Right lung (tissue), 5 donors: Measurements from ENCODE around the gene TMEM138. TPM values are rescaled to one million over a fixed set of nuclear protein-coding genes. Genes with fewer than 3 reads are reported as not detected.

Experiments
- DNase-seq, 2 donors: peaks; one replicate each; pipeline ENCODE4 v3.0.0-alpha.2; 2013
- polyA plus RNA-seq, 5 donors: library from polyadenylated mRNA; unstranded; fragments of 120-200 nt; gene quantifications; one replicate each; pipeline versions ENCODE4 v1.2.1 to v1.2.3, GENCODE V29; 2013; ENCODE audit warnings: inconsistent platforms in 1 of 5, low replicate concordance in 1 of 5; ENCODE audit not compliant: insufficient read length in 5 of 5, insufficient read depth in 1 of 5

TMEM138 gene
- polyA plus RNA-seq, 5 donors, result 42.7 to 56.1 (median 48.8) TPM

DNA sequence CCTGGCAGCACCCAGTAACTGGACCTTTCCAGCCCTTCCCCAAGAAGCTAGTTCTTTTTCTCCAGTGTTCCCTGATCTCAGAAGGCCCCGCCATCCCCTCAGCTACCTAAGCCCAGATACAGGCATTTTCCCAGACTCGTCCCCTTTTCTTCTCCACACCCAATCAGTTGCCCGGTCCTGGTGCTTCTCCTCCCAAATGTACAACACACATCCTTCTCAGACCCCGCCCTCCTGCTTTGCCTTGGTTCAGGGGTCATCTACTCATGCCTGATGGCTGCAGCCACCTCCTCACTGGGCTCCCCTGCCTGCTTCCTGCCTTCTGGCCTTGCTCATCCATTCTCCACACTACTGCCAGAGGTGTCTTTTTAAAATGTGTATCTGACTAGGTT is 22.7 kb upstream of the TMEM138 start:
- DNase-seq, result no peak

DNA sequence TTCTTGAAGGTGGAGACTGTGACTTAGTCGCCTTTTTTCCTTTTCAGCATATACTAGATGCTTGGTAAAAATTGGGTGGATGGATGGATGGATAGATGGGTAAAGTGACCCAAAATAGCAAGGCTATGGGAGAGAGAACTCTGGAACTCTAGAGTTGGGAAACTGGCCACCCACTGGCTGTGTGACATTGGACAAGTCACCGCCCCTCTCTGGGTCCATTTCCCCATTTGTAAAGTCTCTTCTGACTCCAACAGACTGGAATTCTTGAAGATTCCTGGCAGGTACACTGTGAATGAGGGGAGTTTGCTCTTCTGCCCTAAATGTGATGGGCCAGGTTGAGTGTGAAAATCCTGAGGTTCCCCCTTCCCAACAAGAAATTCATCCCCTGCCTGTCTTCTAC is 21.2 kb upstream of the TMEM138 start:
- DNase-seq, result no peak

DNA sequence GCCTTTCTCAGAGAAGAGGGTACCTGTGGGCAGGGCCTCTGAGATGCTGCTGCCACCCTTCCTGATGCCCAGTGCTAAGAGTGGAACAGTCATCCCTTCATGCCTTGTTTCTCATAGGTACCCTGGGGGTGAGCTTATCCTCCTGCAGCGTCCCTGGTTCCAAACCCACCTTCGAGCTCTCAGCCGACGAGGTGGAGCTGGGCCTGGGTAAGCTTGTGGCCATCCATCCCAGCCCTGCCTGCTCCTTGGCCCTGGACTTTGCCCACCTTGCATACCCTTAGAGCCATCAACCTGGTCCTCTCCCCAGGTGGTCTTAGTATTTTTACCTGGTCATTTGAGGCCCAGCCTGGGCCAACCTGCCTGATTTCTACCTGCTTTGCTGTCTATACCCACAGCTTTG is 20.5 kb upstream of the TMEM138 start:
- no peak for DNase-seq

DNA sequence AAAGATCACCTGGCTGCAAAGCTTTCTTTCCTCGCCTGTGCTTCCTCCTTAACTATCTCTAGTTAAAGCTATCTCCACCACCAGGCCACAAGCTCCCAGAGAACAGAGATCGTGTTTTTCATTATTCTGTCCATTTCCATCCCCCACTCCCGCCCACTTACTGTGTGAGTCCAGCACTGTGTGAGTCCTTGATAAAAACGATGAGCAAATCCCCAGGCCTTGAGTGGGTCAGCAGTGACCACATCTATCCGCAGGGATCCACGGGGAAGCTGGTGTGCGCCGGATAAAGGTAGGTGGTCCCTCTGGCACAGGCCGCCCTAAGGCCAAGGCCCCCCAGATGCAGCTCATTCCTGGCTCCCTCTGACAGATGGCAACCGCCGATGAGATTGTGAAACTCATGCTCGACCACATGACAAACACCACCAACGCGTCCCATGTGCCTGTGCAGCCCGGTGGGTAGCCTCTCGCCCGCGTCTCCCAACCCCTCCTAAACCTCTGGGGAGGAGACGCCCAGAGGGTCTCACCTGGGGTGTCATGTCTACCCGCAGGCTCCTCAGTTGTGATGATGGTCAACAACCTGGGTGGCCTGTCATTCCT is 19.9 kb upstream of the TMEM138 start:
- no peak for DNase-seq

DNA sequence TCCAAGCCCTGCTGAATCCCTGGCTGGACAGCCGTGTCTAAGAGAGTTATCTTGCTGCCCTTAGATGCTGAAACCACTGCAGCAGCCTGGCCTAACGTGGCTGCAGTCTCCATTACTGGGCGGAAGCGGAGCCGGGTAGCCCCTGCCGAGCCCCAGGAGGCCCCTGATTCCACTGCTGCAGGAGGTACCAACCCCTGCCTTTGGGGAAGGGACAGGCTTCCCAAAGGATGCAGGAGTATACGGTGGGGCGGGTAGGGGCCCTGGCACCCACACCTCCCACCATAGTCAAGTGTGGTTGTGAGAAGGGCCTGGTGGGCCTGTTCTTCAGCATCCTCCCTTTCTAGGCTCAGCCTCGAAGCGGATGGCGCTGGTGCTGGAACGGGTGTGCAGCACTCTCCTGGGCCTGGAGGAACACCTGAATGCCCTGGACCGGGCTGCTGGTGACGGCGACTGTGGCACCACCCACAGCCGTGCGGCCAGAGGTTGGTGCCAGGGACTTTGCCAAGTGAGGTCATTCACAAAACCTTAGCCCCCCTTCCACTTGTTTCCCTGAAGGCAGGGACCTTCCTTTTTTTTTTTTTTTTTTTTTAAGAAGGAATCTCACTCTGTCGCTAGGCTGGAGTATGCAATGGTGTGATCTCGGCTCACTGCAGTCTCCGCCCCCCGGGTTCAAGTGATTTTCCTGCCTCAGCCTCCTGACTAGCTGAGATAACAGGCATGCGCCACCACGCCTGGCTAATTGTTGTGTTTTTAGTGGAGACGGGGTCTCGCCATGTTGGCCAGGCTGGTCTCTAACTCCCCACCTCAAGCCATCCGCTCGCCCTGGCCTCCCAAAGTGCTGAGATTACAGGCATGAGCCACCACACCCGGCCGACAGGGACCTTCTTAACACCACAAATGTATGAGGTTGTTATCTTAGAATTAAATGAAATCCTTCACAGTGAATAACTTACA is 18.1 kb upstream of the TMEM138 start:
- no peak for DNase-seq

DNA sequence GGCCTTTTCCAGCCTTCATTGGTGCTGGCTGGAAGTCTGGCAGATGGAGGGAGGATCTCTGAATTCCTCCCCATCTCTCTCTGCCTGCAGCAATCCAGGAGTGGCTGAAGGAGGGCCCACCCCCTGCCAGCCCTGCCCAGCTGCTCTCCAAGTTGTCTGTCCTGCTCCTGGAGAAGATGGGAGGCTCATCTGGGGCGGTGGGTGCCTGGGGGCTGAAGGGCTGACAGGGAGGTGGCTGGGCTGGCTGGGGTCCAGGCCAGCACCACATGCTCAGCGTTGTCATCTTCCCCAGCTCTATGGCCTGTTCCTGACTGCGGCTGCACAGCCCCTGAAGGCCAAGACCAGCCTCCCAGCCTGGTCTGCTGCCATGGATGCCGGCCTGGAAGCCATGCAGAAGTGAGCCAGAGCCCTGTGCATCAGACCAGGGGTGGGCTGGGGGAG is 17.0 kb upstream of the TMEM138 start:
- DNase-seq, result no peak

DNA sequence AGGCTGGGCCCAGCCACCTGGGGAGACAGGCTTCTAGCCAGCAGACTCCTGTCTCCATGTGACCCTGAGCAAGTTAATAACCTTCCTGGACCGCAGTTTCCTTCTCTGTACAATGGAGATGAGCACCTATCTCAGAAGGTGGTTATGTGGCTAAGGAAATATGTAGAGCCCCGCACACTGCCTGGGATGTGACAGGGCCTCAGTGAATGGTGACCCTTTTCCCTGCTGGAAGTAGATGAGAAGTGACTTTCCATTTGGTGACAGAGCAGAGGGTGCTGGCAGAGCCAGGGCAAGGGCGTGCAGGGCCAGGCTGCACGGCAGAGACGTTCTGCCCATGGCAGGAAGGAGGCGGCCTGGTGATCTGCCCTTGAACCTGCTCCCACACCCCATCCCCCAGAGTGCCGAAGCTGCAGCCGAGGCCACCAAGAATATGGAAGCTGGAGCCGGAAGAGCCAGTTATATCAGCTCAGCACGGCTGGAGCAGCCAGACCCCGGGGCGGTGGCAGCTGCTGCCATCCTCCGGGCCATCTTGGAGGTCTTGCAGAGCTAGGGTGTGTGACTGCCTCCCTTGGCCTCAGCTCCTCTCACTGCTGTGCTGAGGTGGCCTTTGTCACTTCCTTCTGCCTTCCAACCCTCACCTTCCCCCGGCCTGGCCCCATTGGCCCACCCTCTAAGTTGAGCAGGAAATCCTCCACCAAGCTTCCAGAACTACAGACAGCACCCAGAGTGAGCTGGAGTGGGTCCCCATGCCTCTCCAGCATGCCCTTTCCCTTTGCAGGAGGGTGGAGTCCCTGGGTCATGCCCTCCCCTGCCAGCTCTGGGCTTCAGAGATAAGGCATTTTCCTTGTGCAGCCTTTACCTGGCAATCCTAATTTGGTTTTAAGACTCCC is 16.0 kb upstream of the TMEM138 start:
- no peak for DNase-seq

DNA sequence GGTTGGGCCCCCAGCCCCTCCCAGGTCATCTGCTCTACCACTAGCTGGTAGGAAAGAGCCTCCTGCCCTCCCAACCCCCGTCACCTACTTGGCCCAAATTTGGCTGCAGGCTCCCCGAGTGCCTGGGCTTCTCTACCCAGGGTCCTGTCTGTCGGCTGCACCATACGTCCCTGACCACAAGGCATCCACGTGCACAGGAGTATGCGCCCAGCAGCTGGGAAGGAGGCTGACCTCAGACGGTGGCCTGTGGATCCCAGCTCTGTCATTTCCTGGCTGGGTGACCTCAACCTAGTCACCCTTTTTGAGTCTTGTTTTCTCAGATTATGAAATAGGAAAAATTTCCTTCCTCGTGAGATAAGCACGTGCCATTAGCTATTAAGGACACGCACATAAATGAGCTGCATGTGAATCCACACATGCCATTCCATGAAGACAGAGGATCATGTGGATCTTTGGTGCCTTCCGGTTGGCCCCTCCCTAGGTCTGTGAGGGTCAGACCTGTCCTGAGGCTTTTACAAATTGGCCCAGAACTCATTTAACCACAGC is 14.2 kb upstream of the TMEM138 start:
- DNase-seq, result no peak

DNA sequence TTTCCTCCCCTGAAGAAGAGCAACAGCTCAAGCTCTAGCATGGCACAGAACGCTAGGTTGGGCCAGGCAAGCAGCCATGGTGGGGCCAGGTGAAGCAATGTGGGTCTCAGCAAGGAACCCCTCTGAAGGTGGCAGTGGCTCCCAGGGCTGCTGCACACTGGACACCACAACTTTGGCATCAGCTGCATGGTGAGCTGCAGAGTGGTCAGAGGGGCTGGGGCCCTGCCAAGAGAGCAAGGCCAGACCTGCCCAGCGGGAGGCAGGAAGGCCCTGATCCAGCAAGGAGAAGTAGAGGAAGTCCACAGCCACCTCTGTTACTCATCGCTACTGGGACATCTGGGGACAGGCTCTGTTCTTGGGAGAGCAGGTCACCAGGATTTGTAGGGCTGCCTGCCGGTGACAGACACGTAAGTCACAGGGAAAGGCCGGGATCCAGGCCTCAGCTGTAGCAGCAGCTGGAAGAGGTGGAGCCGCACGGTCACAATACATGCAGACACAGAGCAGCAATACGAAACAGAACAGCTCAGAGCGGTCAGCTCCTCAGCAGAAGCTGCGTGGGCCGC is 12.9 kb upstream of the TMEM138 start:
- DNase-seq, result no peak

DNA sequence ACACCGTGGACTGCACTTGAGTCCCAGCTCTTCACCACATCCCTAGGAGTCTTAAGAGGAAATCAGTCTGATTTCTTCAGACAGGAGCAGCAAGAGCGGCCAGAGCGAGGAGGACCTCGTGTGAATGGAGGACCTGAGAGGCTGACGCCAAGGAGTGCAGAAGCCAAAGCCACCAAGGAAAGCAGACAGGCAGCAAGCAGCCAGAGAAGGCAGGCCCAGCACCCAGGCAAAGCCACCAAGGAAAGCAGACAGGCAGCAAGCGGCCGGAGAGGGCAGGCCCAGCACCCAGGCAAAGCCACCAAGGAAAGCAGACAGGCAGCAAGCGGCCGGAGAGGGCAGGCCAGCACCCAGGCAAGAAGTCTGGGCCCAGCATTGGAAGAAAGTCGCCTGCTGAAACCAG is 12.3 kb upstream of the TMEM138 start:
- DNase-seq, result no peak

DNA sequence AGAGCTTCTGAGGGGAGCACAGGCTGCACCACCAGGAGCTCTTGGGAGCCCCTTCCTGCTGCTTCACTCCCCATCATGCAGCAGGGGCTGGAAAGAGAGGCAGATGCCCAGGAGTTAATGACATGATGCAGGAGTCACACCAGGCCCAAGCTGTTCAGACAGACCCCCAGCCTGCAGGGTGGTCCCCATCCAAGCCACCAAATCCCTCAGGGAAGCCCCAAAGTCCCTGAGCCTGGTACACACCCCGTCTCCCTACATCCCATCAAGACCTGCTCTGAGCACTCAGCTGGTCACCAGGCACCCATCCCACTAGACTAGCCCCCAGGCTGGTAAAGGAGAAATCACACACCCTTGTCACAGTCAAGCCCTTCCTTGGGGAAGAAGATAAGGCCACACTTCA is 11.8 kb upstream of the TMEM138 start:
- DNase-seq, result no peak

DNA sequence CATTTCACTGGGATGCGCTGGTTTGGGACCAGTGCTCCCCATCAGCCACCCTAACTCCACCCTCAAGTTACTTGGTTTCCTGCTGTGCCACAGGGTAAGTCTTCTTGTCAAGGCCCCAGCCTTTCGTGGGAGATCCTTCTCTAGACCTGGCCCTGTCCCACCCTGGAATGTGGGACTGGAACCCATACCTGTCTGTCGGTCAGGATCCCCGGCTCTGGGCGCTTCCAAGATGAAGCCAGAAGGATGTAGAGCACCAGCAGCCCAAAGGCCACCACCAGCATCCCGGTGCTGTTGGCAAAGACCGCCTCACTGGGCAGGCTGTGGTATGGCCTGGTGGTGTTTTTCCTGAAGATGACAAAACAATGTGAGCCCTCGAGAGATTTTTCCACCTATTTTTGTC is 11.4 kb upstream of the TMEM138 start:
- DNase-seq, result no peak

DNA sequence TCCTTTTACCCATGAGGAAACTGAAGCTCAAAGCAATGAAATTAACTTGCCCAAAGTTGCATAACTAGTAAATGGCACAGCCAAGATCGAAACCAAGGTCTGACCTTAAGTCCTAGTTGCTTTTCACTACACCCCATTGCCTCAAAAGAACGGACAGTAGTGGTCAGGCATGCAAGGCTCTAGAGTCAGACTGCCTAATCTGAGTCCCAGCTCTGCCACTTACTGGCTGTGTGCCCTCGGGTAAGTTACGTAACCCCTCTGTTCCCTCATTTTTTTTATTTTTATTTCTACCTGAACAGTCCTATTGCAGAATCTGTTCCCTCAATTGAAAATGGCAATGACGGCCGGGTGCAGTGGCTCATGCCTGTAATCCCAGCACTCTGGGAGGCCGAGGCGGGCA is 10.1 kb upstream of the TMEM138 start:
- DNase-seq, result no peak

DNA sequence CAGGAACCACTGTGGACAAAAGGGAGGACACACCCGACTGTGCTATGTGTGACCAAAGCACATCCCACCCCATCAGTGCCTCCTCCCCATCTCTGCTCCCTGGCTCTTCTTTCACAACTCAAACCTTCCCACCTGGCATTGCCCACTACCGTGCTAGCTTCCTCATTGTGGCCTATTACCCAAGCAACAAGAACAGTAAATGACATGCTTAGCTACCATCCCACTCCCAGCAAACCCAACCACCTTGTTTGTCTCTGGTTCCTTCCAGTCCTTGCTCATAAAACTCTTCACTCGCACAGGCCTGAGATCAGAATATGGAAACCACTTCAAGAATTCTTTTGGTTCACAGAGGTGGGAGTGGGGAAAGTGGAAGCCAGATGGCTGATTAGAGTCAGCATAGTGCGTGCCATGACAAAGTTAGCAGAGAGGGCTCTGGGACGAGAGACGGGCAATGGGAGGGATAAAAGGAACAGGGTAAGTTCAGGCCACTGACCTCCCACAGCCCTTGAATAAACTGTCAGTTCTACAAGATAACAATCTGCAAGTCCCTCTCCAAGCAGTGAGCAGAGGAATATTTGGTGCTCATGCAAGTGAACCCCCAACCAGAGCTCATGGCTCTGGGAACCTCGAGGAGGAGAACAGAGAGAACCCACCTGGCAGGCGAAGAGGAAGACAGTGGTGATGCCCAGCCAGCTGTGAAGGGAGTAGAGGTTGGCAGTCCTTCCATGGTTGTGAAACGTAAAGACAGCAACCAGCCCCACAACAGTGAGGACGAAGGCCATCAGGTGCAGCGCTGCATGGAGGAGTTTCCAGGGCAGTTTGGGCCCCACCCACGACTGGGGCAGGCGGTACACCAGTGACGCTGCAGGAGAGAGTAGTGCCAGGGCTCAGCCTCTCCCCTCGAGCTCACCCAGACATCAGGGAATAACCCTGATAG is 8.8 kb upstream of the TMEM138 start:
- DNase-seq, result no peak

DNA sequence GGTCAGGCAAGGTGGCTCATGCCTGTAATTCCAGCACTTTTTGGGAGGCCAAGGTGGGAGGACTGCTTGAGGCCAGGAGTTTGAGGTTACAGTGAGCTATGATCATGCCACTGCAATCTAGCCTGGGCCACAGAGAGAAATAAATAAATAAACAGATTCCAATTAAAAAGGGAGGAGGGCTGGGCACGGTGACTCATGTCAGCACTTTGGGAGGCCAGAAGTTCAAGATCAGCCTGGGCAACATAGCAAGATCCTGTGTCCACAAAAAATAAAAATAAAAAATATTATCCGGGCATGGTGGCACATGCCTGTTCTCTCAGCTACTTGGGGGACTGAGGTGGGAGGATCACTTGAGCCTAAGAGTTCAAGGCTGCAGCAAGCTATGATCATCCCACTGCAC is 8.0 kb upstream of the TMEM138 start:
- DNase-seq, result no peak

DNA sequence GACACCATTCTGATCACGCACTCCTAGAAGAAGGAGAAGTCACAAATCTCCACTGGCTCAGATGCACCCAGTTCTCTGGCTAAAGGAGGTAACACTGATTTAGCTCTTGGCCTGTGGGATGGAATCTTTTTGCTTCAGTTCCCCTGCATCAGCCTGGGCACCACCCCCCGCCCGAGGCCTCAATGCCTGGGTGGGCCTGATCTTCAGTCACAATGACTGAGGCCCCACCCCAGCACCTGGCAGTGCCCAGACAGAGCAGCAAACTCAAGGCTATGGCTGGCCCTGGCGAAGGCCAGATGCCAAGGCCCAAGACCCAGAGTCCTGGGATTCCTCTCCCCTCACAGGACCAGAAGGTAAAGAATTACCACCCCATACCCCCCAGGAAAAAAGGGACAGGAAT is 5.5 kb upstream of the TMEM138 start:
- no peak for DNase-seq

DNA sequence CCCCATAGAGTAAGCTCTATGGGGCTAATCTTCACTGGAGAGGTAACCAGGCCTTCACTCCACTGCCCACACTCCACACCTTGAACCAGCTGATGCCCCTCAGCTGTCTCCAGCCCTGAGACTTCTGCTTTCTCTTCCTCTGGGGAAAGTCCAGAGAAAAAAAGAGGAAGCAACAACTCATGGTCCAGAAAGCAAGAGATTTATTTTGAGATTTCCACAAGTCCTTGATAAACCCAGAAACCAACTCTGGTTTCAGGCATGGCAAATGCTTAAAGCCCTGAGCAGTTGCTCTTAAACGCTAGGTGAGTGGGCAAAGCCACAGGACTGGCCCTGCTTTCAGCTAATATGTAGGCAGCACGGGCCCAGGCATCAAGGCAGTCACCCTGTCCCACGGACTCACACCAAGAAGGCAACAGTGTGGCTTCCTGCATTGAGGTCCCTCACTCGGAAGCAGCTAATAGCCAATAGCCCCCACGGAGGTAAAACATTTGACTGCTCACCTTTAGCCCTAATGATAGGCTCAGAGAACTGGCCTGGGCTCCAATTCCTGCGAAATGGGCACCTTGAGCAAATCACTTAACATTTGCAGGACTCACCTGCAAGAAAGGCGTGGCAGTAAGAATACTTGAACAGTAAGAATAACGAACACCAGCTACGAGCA is 4.8 kb upstream of the TMEM138 start:
- no peak for DNase-seq

DNA sequence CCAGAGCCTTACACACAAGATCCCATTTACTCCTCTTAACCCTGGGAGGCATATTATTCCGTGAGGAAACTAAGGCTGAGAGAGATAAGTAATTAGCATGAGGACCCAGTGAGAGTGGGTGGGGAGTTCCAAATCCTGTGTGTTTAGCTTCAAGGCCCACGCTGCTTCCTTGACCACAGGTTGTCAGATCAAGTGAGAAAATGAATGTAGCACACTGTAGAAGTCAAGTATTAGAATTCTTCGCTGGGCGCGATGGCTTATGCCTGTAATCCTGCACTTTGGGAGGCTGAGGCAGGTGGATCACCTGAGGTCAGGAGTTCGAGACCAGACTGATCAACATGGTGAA is 4.3 kb upstream of the TMEM138 start:
- DNase-seq, result no peak

DNA sequence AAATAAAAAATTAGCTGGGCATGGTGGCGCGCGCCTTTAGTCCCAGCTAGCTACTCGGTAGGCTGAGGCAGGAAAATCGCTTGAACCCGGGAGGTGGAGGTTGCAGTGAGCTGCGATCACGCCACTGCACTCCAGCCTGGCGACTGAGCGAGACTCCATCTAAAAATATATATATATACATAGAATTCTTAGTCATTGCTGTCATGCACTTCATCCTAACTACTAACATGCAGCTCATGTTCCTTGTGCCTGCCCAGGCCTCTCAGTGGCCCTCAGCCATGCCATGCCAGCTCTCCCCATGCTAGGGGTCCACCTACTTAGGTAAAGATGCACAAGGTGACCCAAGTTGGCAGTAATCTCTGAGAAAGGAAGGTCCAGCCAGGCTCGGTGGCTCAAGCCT is 3.6 kb upstream of the TMEM138 start:
- DNase-seq, result no peak

DNA sequence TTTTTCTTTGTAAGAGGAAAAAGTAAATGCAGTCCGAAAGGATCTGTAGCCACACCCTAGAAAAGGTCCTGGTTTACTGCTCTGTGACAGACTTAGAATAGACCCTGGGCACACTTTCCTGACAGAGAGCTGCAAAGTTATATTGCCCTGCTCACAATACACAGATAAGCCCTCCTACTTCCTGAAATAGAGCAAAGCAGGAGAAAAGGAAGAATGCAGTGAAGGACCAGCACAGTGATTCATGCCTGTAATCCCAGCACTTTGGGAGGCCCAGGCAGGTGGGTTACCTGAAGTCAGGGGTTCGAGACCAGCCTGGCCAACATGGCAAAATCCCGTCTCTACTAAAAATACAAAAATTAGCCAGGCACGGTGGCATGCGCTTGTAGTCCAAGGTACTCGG is 2.7 kb upstream of the TMEM138 start:
- no peak for DNase-seq
